GM18499 (cell line): ENCODE data around the gene C10orf143.
"Not testable (repeated sequence)": the region's sequence is repeated elsewhere in the genome, so short reads cannot be mapped to it uniquely, and the experiment has no call there.

Source experiments
- ATAC-seq: cut with Tn5 transposase; IDR thresholded peaks from one replicate; pipeline ENCODE4 v1.9.1; 2021; ENCODE audit warnings: moderate number of reproducible peaks; ENCODE audit not compliant: insufficient read depth, unreplicated experiment

Gene C10orf143

DNA sequence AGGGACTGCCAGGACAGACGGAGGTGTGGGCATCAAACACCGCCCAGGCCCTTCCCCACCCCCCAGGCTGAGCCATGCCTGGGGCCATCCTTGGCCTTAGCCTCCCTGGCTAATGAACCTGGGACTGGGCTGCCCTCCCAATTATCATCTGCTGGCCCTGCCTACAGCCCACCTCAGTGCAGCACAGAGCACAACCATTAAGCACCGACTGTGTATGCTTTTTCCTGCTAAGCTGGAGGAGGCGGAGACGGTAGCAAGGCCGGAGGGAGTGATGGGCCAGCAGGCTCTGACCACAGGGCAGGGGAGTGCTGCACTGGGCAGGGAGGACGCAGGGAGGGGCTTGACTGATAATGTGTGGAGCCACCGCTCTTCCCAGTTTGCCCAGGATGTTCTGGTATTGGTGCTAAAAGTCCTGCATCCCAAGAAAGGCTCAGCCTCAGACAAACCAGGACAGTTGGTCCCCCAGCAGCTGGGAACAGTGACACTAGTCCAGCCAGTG is 72.0 kb downstream of the C10orf143 start:
- no peak for ATAC-seq

DNA sequence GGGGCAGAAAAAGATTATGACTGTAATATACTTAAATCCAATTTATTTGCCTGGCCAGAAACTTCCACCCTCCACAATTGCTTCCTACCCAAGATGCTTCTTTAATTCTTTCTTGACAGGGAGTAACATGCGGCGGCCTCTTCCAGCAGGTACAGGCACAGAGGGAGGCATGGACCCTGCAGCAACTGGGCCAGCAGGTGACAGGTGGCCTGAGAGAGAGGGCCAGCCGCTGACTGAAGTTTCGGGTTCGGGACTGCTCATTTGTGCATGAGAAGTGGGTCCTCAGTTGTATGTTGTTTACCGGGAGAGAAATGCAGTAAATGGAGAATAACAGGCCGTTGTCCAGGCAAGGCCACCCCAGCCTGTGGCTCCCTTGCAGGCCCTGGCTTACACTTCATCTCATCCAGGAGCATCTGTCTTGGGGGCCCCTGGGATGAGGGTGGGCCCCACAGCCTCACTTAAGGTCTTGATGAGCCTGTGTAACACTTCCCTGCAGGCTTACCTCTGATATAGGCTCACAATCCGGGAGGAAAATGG is 72.5 kb downstream of the C10orf143 start:
- ATAC-seq, result no peak

DNA sequence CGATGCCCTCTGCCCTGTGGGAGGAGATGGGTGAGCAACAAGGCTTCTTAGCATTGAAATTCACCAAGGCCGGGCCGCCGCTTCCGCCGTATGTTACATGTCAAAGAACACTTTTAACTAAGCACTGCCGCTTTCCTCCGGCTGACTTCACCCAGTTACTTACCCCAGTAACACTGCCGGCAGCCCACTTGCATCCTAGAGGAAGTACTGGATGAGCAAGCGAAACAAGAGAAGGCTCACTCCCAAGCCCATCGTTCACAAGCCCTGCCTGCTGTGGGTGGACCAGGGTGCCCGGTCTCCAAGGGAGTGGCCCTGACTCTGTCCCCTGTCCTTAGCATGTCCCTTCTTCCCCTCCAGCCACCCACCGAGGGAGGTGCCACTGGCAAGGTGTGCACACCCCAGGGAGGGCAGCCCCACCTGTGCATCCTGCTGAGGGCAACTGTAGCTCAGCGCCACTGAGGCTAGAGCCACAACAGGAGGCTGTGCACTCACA is 73.4 kb downstream of the C10orf143 start:
- no peak for ATAC-seq

DNA sequence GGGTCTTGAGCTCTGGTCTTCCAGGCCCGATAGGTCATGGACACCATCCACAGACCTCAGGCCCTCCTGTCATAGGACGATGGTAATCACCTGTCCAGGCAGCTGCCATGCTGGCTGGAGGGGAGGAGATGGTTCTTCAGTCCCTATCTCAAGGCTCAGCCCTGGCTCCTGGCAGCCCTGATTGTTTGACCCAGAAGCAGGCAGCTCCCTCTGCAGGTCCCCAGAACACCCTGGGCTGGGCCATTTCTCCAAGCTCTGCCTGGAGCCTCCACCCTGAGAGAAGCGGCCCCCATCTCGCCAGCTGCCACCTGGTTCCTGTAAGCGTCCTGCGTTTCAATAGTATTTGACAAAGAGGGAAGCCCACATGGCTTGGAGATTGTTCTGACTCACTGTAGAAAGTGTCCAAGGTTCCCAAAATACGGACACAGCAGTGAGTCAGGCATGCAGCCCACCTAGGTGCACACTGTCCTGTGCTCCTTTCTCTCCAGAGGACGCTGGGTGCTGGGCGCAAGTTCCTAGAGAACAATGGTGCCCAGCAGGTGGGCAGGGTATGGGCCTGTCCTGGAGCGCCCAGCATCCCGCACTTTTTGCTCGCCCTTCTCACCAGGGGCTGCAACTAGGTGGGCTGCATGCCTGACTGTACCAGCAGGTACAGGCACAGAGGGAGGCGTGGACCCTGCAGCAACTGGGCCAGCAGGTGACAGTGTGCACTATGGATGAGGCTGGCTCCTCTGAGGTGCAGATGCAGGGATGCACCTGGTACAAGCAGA is 74.1 kb downstream of the C10orf143 start:
- no peak for ATAC-seq

DNA sequence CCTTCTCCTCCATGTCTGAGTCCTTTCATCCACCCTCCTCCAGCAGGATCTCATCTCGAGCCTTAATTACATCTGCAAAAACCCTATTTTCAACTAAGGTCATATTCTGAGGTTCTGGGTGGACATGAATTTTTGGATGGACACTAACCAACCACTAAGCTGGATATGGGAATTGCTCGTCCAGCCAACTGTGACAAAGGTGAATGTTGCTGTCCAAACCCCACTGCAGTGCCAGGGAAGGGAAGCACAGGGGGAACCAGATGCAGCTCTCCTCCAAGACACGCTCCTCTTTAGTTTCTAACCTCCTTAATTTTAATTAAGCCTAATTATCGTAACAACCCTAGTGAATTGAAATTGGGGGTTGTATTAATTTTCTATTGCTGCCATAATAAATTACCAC is 81.4 kb downstream of the C10orf143 start:
- no peak for ATAC-seq

DNA sequence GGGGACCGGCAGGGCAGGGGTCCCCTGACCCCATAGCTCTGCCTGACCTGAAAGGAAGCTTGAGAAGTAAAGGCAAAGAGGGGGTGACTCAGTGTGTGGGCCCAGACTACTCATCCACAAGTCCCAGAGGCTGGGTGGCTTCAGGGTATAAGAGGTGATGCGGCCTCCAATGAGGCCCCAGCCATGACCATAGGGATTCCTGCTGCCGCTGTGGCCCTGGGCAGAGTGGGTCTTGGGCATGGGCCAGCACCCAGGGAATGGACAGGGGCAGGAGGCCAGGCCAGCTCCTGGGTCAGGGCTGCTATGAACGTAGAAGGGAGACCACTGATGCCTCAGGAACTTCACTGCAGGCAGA is 82.2 kb downstream of the C10orf143 start:
- no peak for ATAC-seq

DNA sequence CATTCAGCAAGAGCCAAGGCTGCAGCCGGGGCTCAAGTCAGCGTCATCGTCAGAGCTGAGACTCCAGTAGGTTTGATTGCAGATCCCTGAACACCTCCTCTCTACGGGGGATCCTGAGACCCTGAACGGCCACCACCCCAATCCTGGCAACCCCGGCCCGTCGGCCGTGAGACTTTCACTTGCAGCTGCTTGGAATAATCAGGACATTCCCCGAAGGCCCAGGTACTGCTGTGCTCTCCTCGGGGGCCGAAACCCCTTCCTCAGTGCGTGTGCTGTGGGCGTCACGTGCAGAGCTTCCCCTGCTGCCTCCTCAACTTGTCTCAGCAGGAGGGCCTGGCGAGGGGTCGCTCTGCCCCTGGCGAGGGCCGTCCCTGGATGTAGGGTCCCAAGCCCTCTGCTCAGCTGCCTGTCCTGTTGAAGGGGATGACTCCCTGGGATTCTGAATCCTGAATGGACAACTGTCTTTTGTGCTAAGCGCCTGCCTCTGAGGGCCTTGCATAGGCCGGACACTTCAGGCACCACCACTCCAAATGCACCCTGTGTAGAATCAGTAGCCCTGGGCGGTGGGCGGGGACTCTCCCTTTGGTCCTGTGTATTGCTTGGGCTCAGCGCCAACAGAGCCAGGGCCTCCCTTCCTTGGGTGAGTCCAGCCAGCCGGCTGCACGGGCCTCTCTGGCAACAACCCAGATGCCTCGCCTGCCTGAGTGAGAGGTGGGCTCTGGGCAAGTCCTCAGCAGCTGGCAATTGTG is 82.7 kb downstream of the C10orf143 start:
- ATAC-seq, result no peak

DNA sequence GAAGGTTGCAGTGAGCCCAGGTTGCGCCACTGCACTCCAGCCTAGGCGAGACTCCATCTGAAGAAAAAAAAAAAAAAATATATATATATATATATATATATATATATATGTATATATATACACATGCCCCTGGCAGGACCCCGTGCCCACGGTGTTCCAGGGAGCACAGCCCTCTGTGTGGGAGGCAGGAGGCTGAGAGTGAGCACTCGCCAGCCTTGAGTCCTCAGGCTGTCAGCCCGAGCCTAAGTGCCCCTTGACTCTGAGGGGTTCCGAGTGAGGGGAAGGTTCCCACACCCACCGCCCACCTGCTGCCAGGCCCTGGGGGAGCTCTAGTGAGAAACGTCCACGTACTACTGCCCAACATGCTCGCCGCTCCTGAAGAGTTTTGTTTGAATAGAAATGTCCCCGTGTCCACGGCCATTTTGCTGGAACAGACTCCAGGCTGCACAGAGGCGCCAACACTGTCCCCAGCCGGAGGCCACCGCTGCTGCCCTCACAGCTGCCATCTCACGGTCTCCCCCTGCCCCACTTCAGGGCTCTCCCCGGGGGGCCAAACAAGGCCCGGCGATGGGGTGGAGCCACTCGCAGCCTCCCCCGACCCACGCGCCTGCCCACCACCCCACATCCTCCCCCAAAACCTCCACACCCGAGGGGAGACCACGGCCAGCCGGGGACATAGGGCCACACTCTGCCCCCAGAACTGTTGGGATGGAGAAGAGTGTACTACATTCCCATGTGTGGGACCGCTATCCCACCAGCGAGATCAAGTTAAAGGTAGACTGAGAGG is 83.8 kb downstream of the C10orf143 start:
- ATAC-seq, result no peak

DNA sequence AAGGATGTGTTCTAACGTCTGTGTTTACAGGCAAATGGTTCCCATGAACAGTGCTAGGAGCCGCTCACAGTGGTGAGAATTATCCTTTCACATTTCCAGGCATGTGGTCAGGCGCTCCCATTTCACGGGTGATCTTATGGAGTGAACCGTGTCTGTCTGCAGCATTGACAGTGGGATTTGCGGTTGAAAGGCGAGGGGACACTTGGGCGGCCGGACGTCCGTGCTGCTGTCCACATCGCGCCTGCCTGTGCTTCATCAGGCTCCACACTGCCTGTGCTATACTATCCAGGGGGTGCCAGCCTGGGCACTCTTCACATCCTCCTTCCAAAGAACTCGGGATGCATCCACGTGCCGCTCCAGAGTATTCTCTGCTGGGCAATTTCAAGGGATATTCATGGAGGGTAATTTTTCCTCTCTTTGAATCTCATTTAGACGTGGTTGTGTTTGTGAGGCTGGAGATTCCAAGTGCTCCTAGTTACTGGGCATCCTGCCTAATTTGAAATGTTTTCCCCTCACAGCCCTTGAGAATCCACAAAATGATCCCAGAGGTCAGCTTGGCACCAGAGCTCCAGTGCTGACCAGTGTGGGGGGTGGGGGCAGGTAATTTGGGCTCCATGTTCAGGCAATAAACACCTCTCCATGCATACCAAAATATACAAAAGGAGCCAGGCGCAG is 84.7 kb downstream of the C10orf143 start:
- no peak for ATAC-seq

DNA sequence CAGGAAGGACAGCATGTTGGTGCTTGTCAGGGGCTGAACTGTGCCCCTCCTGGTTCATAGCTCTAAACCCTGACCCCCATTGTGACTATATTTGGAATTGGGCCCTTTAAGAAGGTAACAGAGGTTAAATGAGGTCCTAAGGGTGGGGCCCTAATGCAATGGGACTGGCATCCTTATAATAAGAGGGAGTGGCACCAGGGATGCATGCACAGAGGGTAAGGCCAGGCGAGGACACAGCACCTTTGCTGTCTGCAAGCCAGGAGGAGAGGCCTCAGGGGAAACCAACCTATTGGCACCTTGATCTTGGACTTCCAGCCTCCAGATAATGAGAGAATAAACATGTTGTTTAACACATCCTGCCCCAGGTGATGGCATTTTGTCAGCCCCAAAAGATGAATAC is 85.3 kb downstream of the C10orf143 start:
- ATAC-seq, result no peak

DNA sequence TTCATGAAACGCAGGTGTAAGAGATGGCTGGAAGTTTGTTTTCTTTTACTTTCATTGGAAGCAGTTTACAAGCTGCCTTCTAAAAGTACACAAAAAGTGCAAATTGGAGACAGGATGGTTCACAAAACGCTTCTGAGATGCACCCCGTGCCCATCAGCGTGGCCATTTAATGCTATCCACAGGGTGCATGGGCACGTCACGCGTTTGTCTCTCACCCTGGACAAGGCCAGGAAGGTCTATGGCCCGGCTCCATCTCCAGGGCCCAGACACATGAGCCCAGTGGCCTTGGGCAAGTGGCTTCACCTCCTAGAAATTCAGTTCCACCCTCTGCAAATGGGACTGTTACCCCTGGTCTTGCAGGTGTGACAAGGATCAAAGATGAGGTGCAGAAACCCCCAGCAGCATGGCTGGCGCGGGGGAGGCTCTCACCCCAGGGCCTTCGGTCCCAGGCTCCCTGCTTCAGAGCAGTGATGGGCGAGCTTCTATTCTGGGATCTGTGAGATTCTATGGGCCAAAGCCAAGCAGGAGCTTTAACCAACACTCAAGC is 85.8 kb downstream of the C10orf143 start:
- no peak for ATAC-seq

DNA sequence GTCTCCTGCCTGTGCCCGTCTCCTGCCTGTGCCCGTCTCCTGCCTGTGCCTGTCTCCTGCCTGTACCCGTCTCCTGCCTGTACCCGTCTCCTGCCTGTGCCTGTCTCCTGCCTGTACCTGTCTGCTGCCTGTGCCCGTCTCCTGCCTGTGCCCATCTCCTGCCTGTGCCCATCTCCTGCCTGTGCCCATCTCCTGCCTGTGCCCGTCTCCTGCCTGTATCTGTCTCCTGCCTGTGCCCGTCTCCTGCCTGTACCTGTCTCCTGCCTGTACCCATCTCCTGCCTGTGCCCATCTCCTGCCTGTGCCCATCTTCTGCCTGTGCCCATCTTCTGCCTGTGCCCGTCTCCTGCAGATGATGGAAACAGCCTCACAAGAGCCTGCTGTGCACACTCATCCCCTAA is 86.3 kb downstream of the C10orf143 start:
- ATAC-seq, result not testable (repeated sequence)

DNA sequence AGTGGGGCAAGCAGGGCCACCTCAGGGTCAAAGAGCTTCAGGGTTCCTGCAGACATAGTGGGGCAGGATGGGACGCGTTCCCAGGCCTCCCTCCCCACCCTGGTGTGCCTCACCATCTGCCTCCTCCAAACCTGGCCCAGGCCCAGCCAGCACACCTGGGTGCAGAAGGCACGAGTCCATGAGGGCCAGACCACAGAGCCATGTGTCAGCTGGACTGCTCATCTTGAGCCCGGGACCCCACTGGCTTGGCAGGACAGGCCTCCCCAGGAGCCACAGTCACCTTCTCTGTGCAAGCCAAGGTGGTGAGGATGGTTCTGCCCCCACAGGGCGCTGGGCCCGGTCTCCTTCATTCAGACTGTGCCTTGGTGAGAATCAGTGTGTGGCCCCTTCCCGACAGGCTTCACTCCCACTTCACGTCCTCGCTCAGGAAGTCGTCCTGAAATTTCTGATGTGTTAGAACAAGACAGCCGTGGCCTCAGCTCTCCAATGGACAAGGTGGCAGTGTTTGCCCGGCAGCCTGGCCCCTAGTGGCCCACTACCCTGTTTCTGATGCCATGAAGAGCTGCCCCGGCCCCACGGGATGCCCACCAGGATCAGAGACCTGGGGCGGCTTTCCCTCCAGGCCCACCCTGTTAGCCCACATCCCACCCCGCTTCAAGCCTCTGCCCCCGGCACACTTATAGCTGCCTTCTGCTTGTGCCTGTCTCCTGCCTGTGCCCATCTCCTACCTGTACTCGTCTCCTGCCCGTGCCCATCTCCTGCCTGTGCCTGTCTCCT is 87.0 kb downstream of the C10orf143 start:
- ATAC-seq, result no peak

DNA sequence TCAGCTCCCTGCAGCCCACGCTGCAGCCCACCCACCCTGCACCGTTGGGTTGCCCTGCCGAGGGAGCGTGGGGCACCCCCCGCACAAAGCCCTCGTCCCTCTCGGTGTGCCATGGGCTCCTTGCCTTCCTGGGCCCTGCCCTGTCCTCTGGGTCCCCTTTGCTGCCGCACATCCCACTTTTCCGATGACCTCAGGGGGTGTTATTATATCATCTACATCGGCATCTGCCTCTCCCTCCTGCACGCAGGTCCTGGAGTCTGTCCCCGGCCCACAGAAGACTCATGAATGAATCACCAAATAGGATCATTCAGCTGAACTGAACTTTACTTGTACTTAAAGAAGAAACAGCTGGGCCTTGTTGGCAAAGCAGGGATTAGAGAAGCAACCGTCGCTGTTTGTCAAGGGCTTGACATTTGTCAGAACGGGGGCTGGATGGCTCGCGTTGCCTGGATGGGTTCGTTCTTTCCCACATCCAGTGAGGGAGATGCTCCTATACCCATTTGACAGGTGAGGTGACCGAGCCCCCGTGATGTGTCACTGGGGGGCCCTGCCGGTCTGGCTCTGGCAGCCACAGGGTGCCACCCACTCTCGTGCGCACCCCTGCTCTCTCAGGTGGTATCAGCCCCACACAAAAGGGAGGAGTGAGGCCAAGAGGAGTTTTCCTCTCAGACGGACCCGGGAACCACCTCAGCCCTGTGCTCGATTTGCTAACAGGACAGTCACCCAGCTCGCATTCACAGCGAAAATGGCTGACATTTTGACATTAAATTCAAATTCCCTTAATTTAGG is 87.9 kb downstream of the C10orf143 start:
- no peak for ATAC-seq

DNA sequence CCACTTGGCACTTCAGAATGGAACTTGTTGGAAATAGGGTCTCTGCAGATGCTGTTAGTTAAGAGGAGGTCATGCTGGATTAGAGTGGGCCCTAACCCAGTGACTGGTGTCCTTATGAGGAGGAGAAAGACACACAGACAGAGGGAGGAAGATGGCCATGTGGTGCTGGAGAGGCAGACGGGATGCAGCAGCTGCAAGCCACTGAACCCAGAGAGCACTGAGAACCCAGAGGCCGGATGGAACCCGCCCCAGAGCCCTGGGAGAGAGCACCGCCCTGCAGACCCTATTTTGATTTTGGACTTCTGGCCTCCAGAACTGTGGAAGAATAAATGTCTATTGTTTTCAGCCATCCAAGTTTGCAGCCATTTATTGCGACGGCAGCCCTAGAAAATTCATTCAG is 88.5 kb downstream of the C10orf143 start:
- no peak for ATAC-seq

DNA sequence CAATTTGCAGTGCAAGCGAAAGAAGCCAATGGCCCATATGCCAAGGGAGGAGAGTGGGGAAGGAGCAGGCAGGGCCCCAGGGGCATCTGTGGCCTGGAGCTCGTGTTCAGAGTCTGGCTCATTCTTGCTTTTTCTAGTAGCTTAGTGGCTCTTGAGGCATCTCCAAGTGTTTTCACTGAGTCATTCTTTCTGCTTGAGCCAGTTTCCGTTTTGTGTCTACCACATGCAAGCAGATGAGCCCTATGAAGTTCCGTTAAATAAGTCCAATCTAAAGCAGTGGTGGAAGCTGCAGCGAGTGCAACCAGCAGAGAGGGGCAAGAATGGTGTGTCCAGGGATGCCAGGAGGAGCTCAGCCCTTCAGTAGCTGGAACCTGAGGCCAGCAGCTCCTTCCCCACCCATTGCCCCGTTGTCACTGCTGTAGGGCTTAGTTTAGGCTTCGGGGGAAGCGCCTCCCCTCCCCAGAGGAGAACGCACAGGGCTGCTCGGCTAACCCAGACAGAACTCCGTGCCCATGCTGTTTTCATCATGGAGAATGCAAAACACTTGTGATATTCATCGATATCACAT is 89.2 kb downstream of the C10orf143 start:
- no peak for ATAC-seq

DNA sequence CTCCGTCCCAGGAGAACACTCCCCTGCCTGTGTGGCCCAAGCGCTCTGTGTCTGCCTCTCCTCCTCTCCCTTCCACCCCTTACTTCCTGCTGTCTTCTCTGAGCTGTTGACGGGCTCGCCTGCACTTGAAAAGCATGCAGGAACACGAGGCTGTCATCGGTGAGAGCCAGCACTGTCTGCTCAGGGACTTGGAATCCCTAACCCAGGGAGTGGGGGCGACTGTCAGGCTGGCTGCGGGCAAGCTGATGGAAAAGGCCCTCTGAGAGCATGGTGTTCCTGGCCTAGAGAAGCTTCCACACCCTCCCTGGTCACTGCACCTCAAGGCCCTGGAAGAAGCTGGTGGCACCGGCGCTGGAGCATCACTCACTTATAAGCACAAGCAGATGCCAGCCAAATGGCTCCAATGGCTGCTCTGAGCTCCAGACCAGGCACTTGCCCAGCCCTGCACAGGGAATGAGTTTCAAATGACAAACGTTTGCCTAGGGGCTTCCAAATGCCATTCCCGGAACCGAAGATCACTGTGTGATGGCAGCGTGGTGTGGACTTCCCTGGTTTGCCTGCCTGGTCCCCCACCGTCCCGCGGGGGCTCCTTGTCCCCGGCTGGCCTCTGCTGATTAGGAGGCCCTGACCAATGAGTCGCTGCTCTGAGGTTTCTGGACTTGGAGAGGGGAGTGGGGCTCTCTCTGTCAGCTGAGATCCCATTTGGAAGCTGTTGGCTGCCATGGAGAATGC is 89.8 kb downstream of the C10orf143 start:
- no peak for ATAC-seq
